GM15510 (cell line): ENCODE results near the gene KCNJ1.

Experiments used
- POLR2A ChIP-seq: IDR thresholded peaks from 3 replicates; pipeline ENCODE4 v1.6.1; 2011; ENCODE audit warnings: borderline replicate concordance; ENCODE audit not compliant: insufficient read length; ENCODE audit errors: extremely low read depth

The KCNJ1 gene

DNA sequence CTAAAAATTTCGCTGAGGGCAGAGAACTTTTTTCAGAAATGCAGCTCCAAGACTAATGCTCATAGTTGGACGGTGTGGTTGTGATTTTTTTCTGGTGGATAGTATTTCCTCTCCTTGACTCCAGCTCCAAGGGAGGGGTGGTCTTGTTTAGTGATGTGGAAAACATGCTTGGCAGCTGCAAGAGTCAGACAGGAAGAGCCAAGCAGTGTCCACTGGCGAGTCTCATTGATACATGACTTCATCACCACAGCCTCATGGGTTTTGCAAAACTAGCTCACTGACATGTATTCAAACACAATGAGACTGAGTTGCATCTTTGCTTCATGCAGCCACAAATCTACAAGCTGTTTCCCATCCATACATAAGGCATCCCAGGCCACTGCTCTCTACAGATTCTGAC, 7.3 kb upstream of the KCNJ1 start:
- TF ChIP-seq POLR2A: no peak

- TF ChIP-seq POLR2A: no peak
Measured at GRCh38 chr11:128872594-128872993, 5.5 kb upstream of the KCNJ1 start.

- no peak for TF ChIP-seq POLR2A
Measured at GRCh38 chr11:128872094-128872493, 5.0 kb upstream of the KCNJ1 start.

- no peak for TF ChIP-seq POLR2A
Measured at GRCh38 chr11:128871168-128871610, 4.1 kb upstream of the KCNJ1 start.

DNA sequence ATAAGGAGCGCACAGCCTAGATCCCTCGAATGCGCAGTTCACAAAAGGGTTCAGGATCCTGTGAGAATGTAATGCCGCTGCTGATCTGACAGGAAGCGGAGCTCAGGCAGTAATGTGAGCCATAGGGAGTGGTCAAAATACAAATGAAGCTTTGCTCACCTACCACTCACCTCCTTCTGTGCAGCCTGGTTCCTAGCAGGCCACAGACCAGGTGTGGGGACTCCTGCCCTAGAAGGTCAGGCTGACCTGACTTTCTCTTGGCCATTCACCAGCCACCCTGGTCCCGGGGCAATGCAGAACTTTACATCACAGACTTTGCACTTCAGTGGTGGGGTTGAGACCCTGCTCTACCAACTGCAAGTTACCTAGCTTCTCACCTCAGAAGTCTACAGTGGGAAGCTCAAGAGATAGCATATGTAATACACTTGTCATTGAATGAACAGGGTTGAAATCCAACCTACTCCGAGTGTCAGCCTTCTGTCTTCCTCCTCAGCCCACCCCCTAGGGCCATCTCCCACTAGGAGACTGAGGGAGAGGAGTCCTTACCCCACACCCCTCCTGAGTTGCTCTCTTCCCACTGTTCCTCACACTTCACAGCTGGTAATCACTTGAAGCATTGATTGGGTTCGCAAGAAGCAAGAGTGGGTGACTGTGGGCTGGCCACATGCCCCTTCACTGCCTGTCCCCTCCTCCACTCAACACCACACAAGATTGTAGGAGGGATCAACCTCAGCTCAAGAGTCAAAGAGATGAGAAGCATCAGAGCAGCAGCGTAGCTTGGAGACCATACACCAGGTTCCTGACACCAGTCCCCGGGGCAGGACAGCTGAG, 2.0 kb upstream of the KCNJ1 start:
- TF ChIP-seq POLR2A: no peak

DNA sequence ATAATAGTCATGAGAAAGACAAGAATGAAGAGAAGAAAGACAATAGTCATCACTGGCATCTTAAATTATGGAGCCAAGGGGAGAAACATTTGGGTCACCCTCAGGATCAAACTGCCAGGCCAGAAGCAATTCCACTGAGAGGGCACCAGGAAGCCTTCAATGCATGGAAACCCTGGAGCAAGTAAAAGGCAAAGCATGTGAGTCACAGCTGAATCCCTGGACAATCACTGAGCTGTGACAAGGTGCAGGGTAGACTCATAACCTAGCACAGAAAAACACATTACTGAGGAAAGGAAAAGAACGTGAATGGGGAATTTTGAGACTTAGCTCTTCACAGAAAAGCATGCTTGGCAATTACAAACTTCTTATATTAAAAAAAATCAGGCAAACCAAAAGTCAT, 1.6 kb downstream of the KCNJ1 start:
- TF ChIP-seq POLR2A: no peak

DNA sequence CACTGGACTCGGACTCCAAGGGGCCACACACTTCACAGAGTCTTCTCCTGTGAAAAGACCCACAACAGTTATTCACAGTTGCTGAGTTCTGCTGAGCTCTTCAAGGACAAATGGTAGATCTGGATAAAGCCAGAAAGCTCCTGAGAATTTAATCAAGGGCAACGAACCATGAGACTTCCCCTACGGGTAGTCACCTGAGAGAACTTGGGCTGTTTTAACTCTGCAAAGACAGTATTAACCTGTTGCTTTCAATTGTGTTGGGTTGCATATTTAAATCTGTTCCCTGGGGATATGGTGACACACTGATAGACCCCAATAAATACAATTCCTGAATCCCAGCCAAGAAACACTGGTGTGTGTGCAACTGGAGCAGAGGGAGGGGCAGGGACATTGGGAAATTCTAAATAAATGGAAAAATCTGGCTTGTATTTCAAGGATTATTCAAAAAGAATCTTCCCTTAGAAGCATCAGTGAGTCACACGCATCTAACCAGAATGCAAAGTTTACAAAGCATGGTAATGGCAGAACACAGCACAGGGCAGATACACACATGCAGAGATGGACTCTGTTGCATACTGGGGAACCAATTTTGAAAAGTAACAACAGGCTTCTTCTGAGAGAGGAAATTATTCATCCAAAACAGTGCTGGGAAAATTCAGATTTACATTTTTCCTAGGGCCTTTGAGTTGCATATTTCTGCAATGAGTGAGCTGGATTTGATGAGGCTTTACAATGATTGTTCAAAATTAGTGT, 4.0 kb downstream of the KCNJ1 start:
- no peak for TF ChIP-seq POLR2A

- TF ChIP-seq POLR2A: no peak
Measured at GRCh38 chr11:128862406-128862805, 4.7 kb downstream of the KCNJ1 start.

- no peak for TF ChIP-seq POLR2A
Measured at GRCh38 chr11:128860571-128861361, 6.3 kb downstream of the KCNJ1 start.

- TF ChIP-seq POLR2A: no peak
Measured at GRCh38 chr11:128859563-128860441, 7.3 kb downstream of the KCNJ1 start.

GRCh38 chr11:128857341-128857740, 9.8 kb downstream of the KCNJ1 start:
- no peak for TF ChIP-seq POLR2A

DNA sequence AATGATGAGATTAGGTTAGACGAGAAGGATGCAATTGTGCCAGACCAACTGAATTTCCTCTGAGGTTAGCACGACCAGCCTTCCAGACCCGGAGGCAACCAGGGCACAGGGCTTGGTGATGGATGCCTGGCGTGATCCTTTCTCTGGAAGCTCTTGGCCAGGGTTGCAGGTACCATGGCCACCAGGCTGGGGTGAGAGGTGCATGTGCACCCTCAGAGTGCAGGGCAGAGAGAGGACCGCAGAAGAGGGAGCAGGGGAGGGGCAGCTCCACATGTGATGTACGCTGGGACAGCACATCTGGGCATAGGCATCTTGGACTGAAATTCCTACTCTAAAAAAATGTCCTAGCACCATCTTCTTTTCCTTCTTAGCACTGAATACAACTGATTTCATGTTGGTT, 10.9 kb downstream of the KCNJ1 start:
- no peak for TF ChIP-seq POLR2A

DNA sequence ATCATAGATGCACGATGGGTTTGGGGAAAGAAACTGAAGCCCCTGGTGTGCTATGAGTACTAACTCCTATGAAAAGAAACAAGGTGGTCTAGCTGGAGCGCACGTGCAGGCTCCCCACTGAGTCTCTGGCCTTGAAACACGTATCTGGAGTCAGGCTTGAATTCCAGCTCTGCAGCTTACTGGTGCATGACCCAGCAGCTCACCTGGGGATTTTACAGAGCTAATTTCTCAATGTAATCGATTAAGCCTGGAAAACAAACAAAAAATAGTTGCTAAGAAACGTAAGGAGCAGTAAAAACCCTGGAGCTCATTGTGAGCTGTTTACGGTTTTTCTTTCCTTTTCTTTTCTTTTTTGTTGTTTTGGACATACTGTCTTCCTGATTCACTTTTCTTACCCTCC, 12.3 kb downstream of the KCNJ1 start:
- no peak for TF ChIP-seq POLR2A

DNA sequence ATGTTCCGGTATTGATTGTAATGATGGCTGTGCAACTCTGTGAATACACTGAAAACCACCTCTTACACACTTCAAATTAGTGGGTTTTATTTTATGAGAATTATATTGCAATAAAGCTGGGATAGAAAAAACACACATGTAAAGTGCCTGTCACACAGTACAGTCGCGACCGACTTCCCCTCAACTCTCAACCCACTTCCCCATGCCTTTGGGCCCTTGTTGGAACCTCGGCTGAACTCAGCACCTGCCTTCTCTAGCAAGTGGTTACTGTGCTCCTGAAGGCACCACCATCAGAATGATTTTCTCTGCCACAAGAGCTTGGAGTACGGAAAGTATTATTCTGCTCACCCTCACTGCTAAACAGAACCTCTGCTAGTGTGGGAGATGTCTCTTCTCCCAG, 13.5 kb downstream of the KCNJ1 start:
- TF ChIP-seq POLR2A: no peak

DNA sequence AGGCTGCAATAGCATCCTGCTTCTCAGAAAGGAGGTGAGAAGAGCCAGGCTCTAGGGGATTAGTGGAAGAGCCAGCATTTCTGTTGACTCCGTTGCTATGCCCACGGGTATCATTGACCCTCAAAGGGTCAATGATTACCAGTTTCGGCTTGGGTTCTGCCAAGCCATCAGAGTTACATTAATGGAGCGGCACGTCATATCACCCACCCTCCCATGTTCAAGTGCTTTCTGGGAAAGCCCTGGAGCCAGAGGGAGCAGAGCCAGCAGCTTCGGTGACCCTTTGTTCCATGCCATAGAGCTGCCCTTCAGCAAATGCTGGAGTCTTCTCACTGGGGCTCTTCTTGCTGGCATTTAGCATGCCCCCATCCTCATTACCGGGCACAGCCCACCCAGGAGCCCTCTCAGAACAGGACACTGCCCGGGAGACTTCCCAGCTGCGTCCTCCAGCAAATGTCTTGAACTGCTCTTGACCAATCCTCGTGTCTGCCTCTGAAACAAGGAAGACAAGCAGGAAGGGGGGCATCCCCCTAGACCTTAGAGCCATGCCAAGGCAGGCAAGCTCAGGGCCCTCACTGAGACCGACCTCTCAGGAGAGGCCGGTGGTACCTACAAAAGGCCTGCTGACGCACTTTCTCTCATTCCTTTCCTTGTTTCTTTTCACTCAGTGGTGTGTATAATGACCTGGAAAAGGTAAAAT, 14.6 kb downstream of the KCNJ1 start:
- no peak for TF ChIP-seq POLR2A
